ENCODE results near the gene CCDC136. TPM values are rescaled to one million over a fixed set of nuclear protein-coding genes. Genes with fewer than 3 reads are reported as not detected.

Gene CCDC136
- total RNA-seq, 1 donor from 2014 or later: 3.0 TPM

GRCh38 chr7:128747327-128748079, 44.3 kb upstream of the CCDC136 start:
- ATAC-seq (no peak), DNase-seq (no peak)
- intact Hi-C loops (cut with DNase I): no loop called here
- Histone ChIP-seq H3K36me3 (peaks cover 41% of the 10 kb centered on the region), H3K9me3 (no peaks in the 10 kb centered on the region), H3K4me1 (peaks cover 24% of the 10 kb centered on the region), H3K27me3 (ENCODE audit: low read depth) (no peaks in the 10 kb centered on the region), H3K27ac (no peak overlapping the region), H3K4me3 (no peak overlapping the region)
- TF ChIP-seq, protein P1, sequence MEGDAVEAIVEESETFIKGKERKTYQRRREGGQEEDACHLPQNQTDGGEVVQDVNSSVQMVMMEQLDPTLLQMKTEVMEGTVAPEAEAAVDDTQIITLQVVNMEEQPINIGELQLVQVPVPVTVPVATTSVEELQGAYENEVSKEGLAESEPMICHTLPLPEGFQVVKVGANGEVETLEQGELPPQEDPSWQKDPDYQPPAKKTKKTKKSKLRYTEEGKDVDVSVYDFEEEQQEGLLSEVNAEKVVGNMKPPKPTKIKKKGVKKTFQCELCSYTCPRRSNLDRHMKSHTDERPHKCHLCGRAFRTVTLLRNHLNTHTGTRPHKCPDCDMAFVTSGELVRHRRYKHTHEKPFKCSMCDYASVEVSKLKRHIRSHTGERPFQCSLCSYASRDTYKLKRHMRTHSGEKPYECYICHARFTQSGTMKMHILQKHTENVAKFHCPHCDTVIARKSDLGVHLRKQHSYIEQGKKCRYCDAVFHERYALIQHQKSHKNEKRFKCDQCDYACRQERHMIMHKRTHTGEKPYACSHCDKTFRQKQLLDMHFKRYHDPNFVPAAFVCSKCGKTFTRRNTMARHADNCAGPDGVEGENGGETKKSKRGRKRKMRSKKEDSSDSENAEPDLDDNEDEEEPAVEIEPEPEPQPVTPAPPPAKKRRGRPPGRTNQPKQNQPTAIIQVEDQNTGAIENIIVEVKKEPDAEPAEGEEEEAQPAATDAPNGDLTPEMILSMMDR (IDR thresholded peaks at IDR 0.05): no peak

DNA sequence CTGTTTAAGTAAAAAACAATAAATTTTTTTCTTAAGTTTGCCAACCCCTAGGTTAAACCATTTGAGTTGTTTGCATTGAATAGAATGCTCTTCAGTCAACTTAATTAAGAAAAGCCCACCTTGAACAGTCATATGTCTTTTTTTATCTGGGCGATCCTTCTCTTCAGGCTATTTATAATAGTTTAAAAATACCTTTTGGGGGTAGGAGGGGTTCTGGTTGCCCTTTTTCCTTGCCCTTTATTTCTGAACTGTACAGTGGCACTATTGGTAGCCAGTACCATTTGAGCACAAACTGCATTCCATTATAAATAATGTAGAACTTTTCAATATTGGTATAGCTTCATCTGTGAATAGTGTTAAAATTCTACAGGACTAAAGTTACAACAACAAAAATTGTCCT, 39.5 kb upstream of the CCDC136 start:
- Histone ChIP-seq H3K36me3 (peaks cover 79% of the 10 kb centered on the region), H3K4me1 (peaks cover 10% of the 10 kb centered on the region), H3K4me3 (no peak overlapping the region), H3K9me3 (no peaks in the 10 kb centered on the region), H3K27ac (no peak overlapping the region), H3K27me3 (ENCODE audit: low read depth) (no peaks in the 10 kb centered on the region)
- intact Hi-C loops (cut with DNase I): no loop called here
- DNase-seq (no peak), ATAC-seq (no peak)
- TF ChIP-seq, protein P1 (IDR thresholded peaks at IDR 0.05): no peak

GRCh38 chr7:128755075-128755818, 36.5 kb upstream of the CCDC136 start:
- Histone ChIP-seq H3K27ac (no peak overlapping the region), H3K4me3 (no peak overlapping the region), H3K9me3 (no peaks in the 10 kb centered on the region), H3K36me3 (peaks cover 88% of the 10 kb centered on the region), H3K4me1 (peaks cover 10% of the 10 kb centered on the region), H3K27me3 (ENCODE audit: low read depth) (no peaks in the 10 kb centered on the region)
- TF ChIP-seq, protein P1 (IDR thresholded peaks at IDR 0.05): no peak
- intact Hi-C loops (cut with DNase I): no loop called here
- DNase-seq (no peak), ATAC-seq (no peak)

DNA sequence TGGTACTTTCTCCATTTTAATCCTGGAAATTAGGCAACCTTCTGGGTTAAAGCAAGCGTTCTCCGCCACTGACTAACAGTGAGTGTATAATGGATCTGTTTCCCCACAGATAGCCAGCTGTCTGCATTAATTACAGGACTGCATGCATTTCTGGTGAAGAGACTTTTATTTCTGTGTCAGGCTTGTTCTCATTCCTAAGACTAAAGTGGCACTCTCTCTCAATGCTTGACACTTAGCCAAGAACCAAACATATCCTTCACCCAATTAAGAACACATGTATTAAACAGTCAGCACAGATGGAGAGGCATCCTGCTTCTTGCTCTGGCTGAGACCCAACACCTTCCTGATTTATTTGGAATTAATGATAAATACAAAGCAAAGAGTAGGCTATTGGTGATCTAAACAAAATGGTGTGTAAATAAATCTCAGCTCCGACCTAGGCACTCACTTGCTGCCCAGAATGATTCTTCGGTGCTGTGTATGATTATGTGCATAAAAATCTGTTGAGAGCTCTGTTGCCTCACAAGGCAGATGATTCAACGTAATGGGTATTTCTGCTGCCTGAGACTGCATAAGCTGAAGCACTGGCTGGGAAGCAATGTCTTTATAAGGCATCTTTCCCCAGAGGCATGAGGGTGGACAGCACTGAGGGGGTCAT, 35.8 kb upstream of the CCDC136 start:
- DNase-seq (no peak), ATAC-seq (peak in 1 of 2 donors; percentile 47)
- peaks cover 10% of the 10 kb centered on the region for H3K4me1 ChIP-seq
- no peaks in the 10 kb centered on the region for H3K9me3 ChIP-seq
- peaks cover 88% of the 10 kb centered on the region for H3K36me3 ChIP-seq
- H3K4me3 ChIP-seq: no peak overlapping the region
- no peaks in the 10 kb centered on the region for H3K27me3 ChIP-seq (ENCODE audit: low read depth)
- intact Hi-C loops (cut with DNase I): no loop called here
- TF ChIP-seq, protein P1 (IDR thresholded peaks at IDR 0.05): no peak
- H3K27ac ChIP-seq: no peak overlapping the region

DNA sequence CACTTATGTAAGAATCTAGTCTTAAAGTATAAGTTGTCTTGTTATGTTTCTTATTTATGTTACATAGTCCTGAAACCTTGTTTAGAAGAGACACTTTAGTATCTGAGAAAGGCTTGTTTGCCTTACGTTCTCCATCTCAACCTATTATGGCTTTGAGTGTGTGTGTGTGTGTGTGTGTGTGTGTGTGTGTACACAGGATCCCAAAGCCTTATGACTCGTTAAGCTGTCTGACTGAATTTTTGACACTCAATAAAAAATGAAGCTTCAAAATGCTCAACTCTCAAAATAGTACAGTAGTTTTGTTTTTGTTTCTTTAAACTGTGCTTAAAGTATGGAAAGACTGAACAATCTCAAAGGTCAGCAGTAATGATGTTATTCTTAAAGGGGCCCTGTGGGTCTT, 34.6 kb upstream of the CCDC136 start:
- Histone ChIP-seq H3K4me3 (no peak overlapping the region), H3K9me3 (no peaks in the 10 kb centered on the region), H3K4me1 (peaks cover 10% of the 10 kb centered on the region), H3K36me3 (peaks cover 88% of the 10 kb centered on the region), H3K27ac (no peak overlapping the region), H3K27me3 (ENCODE audit: low read depth) (no peaks in the 10 kb centered on the region)
- DNase-seq (no peak), ATAC-seq (no peak)
- intact Hi-C loops (cut with DNase I): no loop called here
- TF ChIP-seq, protein P1 (IDR thresholded peaks at IDR 0.05): no peak
